GM12878 (cell line): ENCODE data around the gene RPS5. TPM values are rescaled to one million over a fixed set of nuclear protein-coding genes. Genes with fewer than 3 reads are reported as not detected.

Experiments used
- ATAC-seq: fragments of 200-7000 bp; cut with Tn5 transposase; 3 replicates; pipeline ENCODE4 v1.9.1; 2020; ENCODE audit warnings: mild to moderate bottlenecking, moderate library complexity
- BruUV-seq: library from RNA; stranded (reverse); fragments of 400-500 nt; replicated peaks from 2 replicates; lab custom pipeline; 2021; lab: Mats Ljungman, UMichigan
- CTCF ChIA-PET: fragments of 300-600 bp; sonication (Branson Sonifier 250); formaldehyde crosslinking; extraction: SDS; loops from one replicate; lab custom pipeline; 2021; ENCODE audit warnings: inconsistent platforms; lab: Yijun Ruan, JAX
- POLR2A ChIA-PET: fragments of 350-600 bp; formaldehyde crosslinking; extraction: SDS; loops from one replicate; lab custom pipeline; 2021; ENCODE audit warnings: inconsistent platforms; lab: Charles Lee
- RAD21 ChIA-PET: fragments of 300-600 bp; sonication (Branson Sonifier 250); formaldehyde crosslinking; loops from one replicate; lab custom pipeline; 2023; ENCODE audit warnings: antibody characterized with exemption; ENCODE audit not compliant: unreplicated experiment; lab: Charles Lee
- SMC1A ChIA-PET: fragments of 300-600 bp; sonication (Branson Sonifier 250); formaldehyde crosslinking; loops from one replicate; lab custom pipeline; 2023; ENCODE audit not compliant: unreplicated experiment, uncharacterized antibody; lab: Charles Lee
- DNase-seq: peaks from one replicate; pipeline ENCODE4 v3.0.0-alpha.2; 2011; ENCODE audit warnings: low read depth, low spot score
- FAIRE-seq: peaks from 3 replicates; lab custom pipeline; 2011; peaks lifted over from hg19 to GRCh38; lab: Jason Lieb, UNC
- H2AFZ ChIP-seq: 2 replicates; pipeline ENCODE4 v1.6.0; 2011; ENCODE audit warnings: low read depth, low read length, control low read depth; ENCODE audit not compliant: control insufficient read depth
- H3K27ac ChIP-seq: 2 replicates; pipeline ENCODE4 v1.5.1; 2011; ENCODE audit warnings: control low read depth; ENCODE audit not compliant: control insufficient read depth, insufficient read depth
- H3K27me3 ChIP-seq, 2 experiments: replicated peaks in 1 of 2; 2 replicates each; pipeline versions ENCODE4 v1.6.0 to v1.6.1; 2011; ENCODE audit warnings: low read length in 1 of 2; ENCODE audit not compliant: control insufficient read depth in 2 of 2, insufficient read depth in 2 of 2
- H3K36me3 ChIP-seq, 2 experiments: 2 replicates each; pipeline ENCODE4 v1.5.1; 2011; ENCODE audit warnings: low read length in 1 of 2; ENCODE audit not compliant: control insufficient read depth in 2 of 2, insufficient read depth in 2 of 2
- H3K4me1 ChIP-seq: 2 replicates; pipeline ENCODE4 v1.6.1; 2011; ENCODE audit warnings: mild to moderate bottlenecking, low read length, moderate library complexity, mixed read lengths; ENCODE audit not compliant: control insufficient read depth, insufficient read depth
- H3K4me2 ChIP-seq: 2 replicates; pipeline ENCODE4 v1.6.0; 2011; ENCODE audit warnings: control low read depth; ENCODE audit not compliant: control insufficient read depth, insufficient read depth
- H3K4me3 ChIP-seq: fragments of 200-600 bp; sonication (generic); 2 replicates; pipeline ENCODE4 v1.5.1; 2016
- H3K79me2 ChIP-seq: 2 replicates; pipeline ENCODE4 v1.6.0; 2011; ENCODE audit warnings: low read length; ENCODE audit not compliant: control insufficient read depth, insufficient read depth
- H3K9ac ChIP-seq: 2 replicates; pipeline ENCODE4 v1.8.0; 2011; ENCODE audit warnings: low read length, control low read depth, mixed read lengths; ENCODE audit not compliant: control insufficient read depth, insufficient read depth
- H3K9me3 ChIP-seq: replicated peaks from 3 replicates; pipeline ENCODE4 v1.5.1; 2011; ENCODE audit warnings: mild to moderate bottlenecking, low read length; ENCODE audit not compliant: control insufficient read depth, insufficient read depth
- H4K20me1 ChIP-seq: 2 replicates; pipeline ENCODE4 v1.6.0; 2011; ENCODE audit not compliant: control insufficient read depth, insufficient read depth
- BMI1 ChIP-seq: fragments of 450-650 bp; IDR thresholded peaks from 2 replicates; pipeline ENCODE4 v1.6.1; 2016; ENCODE audit warnings: mild to moderate bottlenecking, moderate library complexity, borderline replicate concordance
- BRCA1 ChIP-seq: IDR thresholded peaks from 2 replicates; pipeline ENCODE4 v1.6.1; 2011; ENCODE audit warnings: low read depth, low read length, improper control_type of control experiment
- CBX3 ChIP-seq: fragments of 200-600 bp; sonication (generic); IDR thresholded peaks from 2 replicates; pipeline ENCODE4 v1.6.1; 2016; ENCODE audit warnings: low read depth, borderline replicate concordance
- CHD4 ChIP-seq: fragments of 200-600 bp; sonication (generic); IDR thresholded peaks from 2 replicates; pipeline ENCODE4 v1.6.1; 2016; ENCODE audit warnings: mild to moderate bottlenecking
- CUX1 ChIP-seq: IDR thresholded peaks from 2 replicates; pipeline ENCODE4 v1.6.1; 2012; ENCODE audit warnings: improper control_type of control experiment, low read depth, low read length; ENCODE audit not compliant: insufficient replicate concordance
- HDGF ChIP-seq: fragments of 450-650 bp; IDR thresholded peaks from 2 replicates; pipeline ENCODE4 v1.6.1; 2016; ENCODE audit warnings: antibody characterized with exemption
- IKZF2 ChIP-seq, 2 experiments: fragments of 450-650 bp; IDR thresholded peaks; 2 replicates each; pipeline ENCODE4 v1.6.1; 2017; ENCODE audit warnings: mild to moderate bottlenecking in 2 of 2, moderate library complexity in 2 of 2
- JUND ChIP-seq: IDR thresholded peaks from 2 replicates; pipeline ENCODE4 v1.6.1; 2012; ENCODE audit warnings: low read depth, mild to moderate bottlenecking, low read length, improper control_type of control experiment, moderate library complexity
- KAT2A ChIP-seq: conservative IDR thresholded peaks from 2 replicates; pipeline ENCODE4 v1.6.1; 2011; ENCODE audit warnings: low read depth, low read length; ENCODE audit not compliant: control insufficient read depth
- MEF2B ChIP-seq: fragments of 450-650 bp; IDR thresholded peaks from 2 replicates; pipeline ENCODE4 v1.6.1; 2018; ENCODE audit warnings: mild to moderate bottlenecking, moderate library complexity; ENCODE audit not compliant: partially characterized antibody, poor library complexity, severe bottlenecking
- MTA3 ChIP-seq: IDR thresholded peaks from 2 replicates; pipeline ENCODE4 v1.6.1; 2012; ENCODE audit warnings: low read length, inconsistent platforms, borderline replicate concordance
- NFXL1 ChIP-seq: fragments of 450-650 bp; IDR thresholded peaks from 2 replicates; pipeline ENCODE4 v1.6.1; 2017; ENCODE audit warnings: antibody characterized with exemption, mild to moderate bottlenecking, borderline replicate concordance
- NFYA ChIP-seq: IDR thresholded peaks from 2 replicates; pipeline ENCODE4 v1.6.1; 2011; ENCODE audit warnings: low read depth, mild to moderate bottlenecking, low read length, improper control_type of control experiment, borderline replicate concordance
- NR2C1 ChIP-seq: fragments of 450-650 bp; IDR thresholded peaks from 2 replicates; pipeline ENCODE4 v1.6.1; 2017; ENCODE audit warnings: antibody characterized with exemption, mild to moderate bottlenecking, moderate library complexity
- POU2F2 ChIP-seq: IDR thresholded peaks from 3 replicates; pipeline ENCODE4 v1.6.1; 2011; ENCODE audit warnings: low read depth, mild to moderate bottlenecking, low read length, borderline replicate concordance
- RB1 ChIP-seq: fragments of 450-650 bp; formaldehyde crosslinking; IDR thresholded peaks from 2 replicates; pipeline ENCODE4 v1.6.1; 2017; ENCODE audit warnings: mild to moderate bottlenecking, borderline replicate concordance
- SPI1 ChIP-seq: IDR thresholded peaks from 2 replicates; pipeline ENCODE4 v1.6.1; 2011; ENCODE audit warnings: low read depth, mild to moderate bottlenecking, low read length, moderate library complexity, borderline replicate concordance; ENCODE audit not compliant: insufficient read depth
- SUZ12 ChIP-seq: fragments of 200-600 bp; sonication (generic); IDR thresholded peaks from one replicate; pipeline ENCODE4 v1.6.1; 2018; ENCODE audit warnings: antibody characterized with exemption, mild to moderate bottlenecking; ENCODE audit not compliant: unreplicated experiment
- YY1 ChIP-seq: IDR thresholded peaks from 2 replicates; pipeline ENCODE4 v1.6.1; 2011; ENCODE audit warnings: low read depth, mild to moderate bottlenecking, low read length
- ZNF384 ChIP-seq: IDR thresholded peaks from 2 replicates; pipeline ENCODE4 v1.6.1; 2012; ENCODE audit warnings: low read depth, mild to moderate bottlenecking, low read length, improper control_type of control experiment, borderline replicate concordance
- WGBS: methylation state at CpG from one replicate; pipeline ENCODE4 v1.1.6; 2016; ENCODE audit warnings: low lambda C conversion rate; ENCODE audit not compliant: insufficient replicate concordance, insufficient coverage; ENCODE audit errors: missing lambda C conversion rate; 5-methylcytosine and 5-hydroxymethylcytosine counted together
- in situ Hi-C: fragments of 300-500 bp; cut with MboI; formaldehyde crosslinking; loops from 9 replicates; pipeline ENCODE4 v1.14.3; 2018; ENCODE audit warnings: mixed read lengths
- intact Hi-C: fragments of 100-400 bp; cut with micrococcal nuclease; formaldehyde crosslinking; loops from one replicate; pipeline ENCODE4 v1.14.2; 2022; ENCODE audit not compliant: unreplicated experiment
- polyA plus RNA-seq, 11 experiments: library from polyadenylated mRNA; depleted of rRNA in 4 of 11; unstranded in 6 of 11; stranded (reverse) in 5 of 11; fragments of >200 nt; fragmentation: Nextera tagmentation in 4 of 11; fragmentation: Illumina TruSeq in 1 of 11; extraction: Ambion mirVana in 4 of 11; extraction: Trizol in 1 of 11; gene quantifications; 1 replicate in 1 of 11; 2 replicates in 10 of 11; pipeline versions ENCODE4 v1.2.1 to v1.2.3, GENCODE V29; 2011 to 2016; ENCODE audit warnings: inconsistent platforms in 2 of 11, missing spikeins in 2 of 11, low read depth in 1 of 11
- total RNA-seq, 4 experiments: library from RNA; depleted of rRNA in 3 of 4; stranded (reverse); fragments of >200 nt in 3 of 4; fragmentation: Illumina TruSeq in 1 of 4; extraction: Trizol in 1 of 4; gene quantifications; 2 replicates each; pipeline versions ENCODE4 v1.2.1 to v1.2.3, GENCODE V29; 2013 to 2021

The RPS5 gene
- total and polyA plus RNA-seq, 10 of the 15 experiments (the other 5 are each of a cell fraction or from before 2014, with no cell fraction given): 1,284 to 3,652 (median 1,922) TPM

GRCh38 chr19:58380037-58380661 lies 6.9 kb upstream of the RPS5 start:
- no peak for DNase-seq
- SMC1A ChIA-PET: interaction anchor here (1.0 to 1.4 kb wide), 3 partner anchors 10 to 51 kb away, joined by 3 to 4 read pairs (median 3); partner anchors contain the start of gene ZNF497
- TF ChIP-seq CUX1: no peak
- no peak for TF ChIP-seq NFXL1
- peak; percentile 72 for TF ChIP-seq MEF2B
- no peak for TF ChIP-seq BMI1
- TF ChIP-seq POU2F2: no peak
- no peak for TF ChIP-seq NFYA
- no peak for TF ChIP-seq ZNF384
- peak; percentile 85; the same call in 1 of the 2 replicates for TF ChIP-seq HDGF
- TF ChIP-seq SUZ12: no peak
- TF ChIP-seq KAT2A: no peak
- TF ChIP-seq SPI1: no peak
- TF ChIP-seq RB1: no peak
- TF ChIP-seq YY1: no peak
- no peak for TF ChIP-seq CHD4
- TF ChIP-seq CBX3: no peak
- TF ChIP-seq MTA3: no peak
- TF ChIP-seq BRCA1: no peak
- 0 out of 4 replicates have a peak, but pooled peaks of 1 of the 2 experiments have one; percentile 17 for TF ChIP-seq IKZF2 (IDR thresholded peaks at IDR 0.05)
- TF ChIP-seq JUND: no peak
- TF ChIP-seq NR2C1: no peak
- BruUV-seq: TSS peak; percentile 66
- in situ Hi-C loops: no loop called here
- intact Hi-C loops: loop anchor here (2.0 kb wide), 3 partner anchors 17 to 139 kb away; partner anchors contain the start of genes ZBTB45, ZNF497 and ZSCAN22
- peaks cover 14% of the 10 kb centered on the region for H3K4me1 ChIP-seq
- H3K36me3 ChIP-seq: no peaks in the 10 kb centered on the region
- no peaks in the 10 kb centered on the region for H3K9me3 ChIP-seq
- peak overlapping the region; percentile 67 for H3K4me3 ChIP-seq
- H3K27ac ChIP-seq: peak overlapping the region; percentile 85
- H3K27me3 ChIP-seq: no peaks in the 10 kb centered on the region
- RAD21 ChIA-PET: interaction anchor here (0.8 to 1.7 kb wide), 2 partner anchors 17 to 18 kb away, joined by 3 to 5 read pairs; no protein-coding TSS in a partner anchor
- under 1% methylated on average over 24 of the region's 24 CpGs for WGBS
- ATAC-seq: peak; percentile 2; the same call in 2 of the 3 replicates
- no peaks in the 10 kb centered on the region for H4K20me1 ChIP-seq
- peak overlapping the region; percentile 99 for H3K4me2 ChIP-seq
- FAIRE-seq: no peak
- CTCF ChIA-PET: interaction anchor here (0.9 to 1.5 kb wide), 2 partner anchors 17 to 140 kb away, joined by 3 to 8 read pairs; partner anchors contain the start of genes ZBTB45 and ZNF497
- peak overlapping the region; percentile 80 for H3K9ac ChIP-seq
- H2AFZ ChIP-seq: peak overlapping the region; percentile 86
- POLR2A ChIA-PET: interaction anchor here (0.6 to 1.3 kb wide), 4 partner anchors 16 to 96 kb away, joined by 3 to 9 read pairs (median 6); partner anchors contain the start of gene ZNF497
- peaks cover 3% of the 10 kb centered on the region for H3K79me2 ChIP-seq
